Left lung (tissue), 10 donors: Measurements from ENCODE around the gene TRPV4. TPM values are rescaled to one million over a fixed set of nuclear protein-coding genes. Genes with fewer than 3 reads are reported as not detected.

ENCODE experiments used
- ATAC-seq: fragments of 200-7000 bp; cut with Tn5 transposase; one replicate; pipeline ENCODE4 v1.9.1; 2020; ENCODE audit warnings: moderate library complexity
- DNase-seq, 4 donors: peaks; one replicate each; pipeline ENCODE4 v3.0.0-alpha.2; 2013 to 2020
- H3K27ac ChIP-seq, 2 donors: fragments of 200-600 bp; sonication (generic) in 1 of 2; one replicate each; pipeline versions ENCODE4 v1.5.0 to v1.8.0; 2020 to 2021
- H3K27me3 ChIP-seq, 2 donors: fragments of 200-600 bp; sonication (generic) in 1 of 2; one replicate each; pipeline versions ENCODE4 v1.5.0 to v1.8.0; 2020 to 2021
- H3K36me3 ChIP-seq, 2 donors: fragments of 200-600 bp; sonication (generic) in 1 of 2; one replicate each; pipeline versions ENCODE4 v1.5.0 to v1.8.0; 2020 to 2021
- H3K4me1 ChIP-seq, 2 donors: fragments of 200-600 bp; one replicate each; pipeline ENCODE4 v1.8.0; 2021
- H3K4me3 ChIP-seq, 2 donors: fragments of 200-600 bp; sonication (generic) in 1 of 2; one replicate each; pipeline versions ENCODE4 v1.5.0 to v1.8.0; 2020 to 2021; ENCODE audit warnings: mild to moderate bottlenecking in 1 of 2
- H3K9me3 ChIP-seq, 2 donors: fragments of 200-600 bp; sonication (generic) in 1 of 2; one replicate each; pipeline versions ENCODE4 v1.5.0 to v1.8.0; 2020 to 2021
- intact Hi-C, 2 donors: fragments of 100-400 bp; cut with DNase I; formaldehyde crosslinking; loops; one replicate each; pipeline versions ENCODE4 v1.11.2 to v1.14.2; 2022
- polyA plus RNA-seq, 6 donors: library from polyadenylated mRNA; unstranded; fragments of 120-200 nt; gene quantifications; one replicate each; pipeline ENCODE4 v1.2.1, GENCODE V29; 2013; ENCODE audit not compliant: insufficient read length in 6 of 6
- total RNA-seq, 2 donors: library from RNA; stranded (reverse); fragmentation: NEBNext Ultra II Directional; extraction: Animal tissue kit (Norgen Biotek cat#: 25700); gene quantifications; one replicate each; pipeline ENCODE4 v1.2.1, GENCODE V29; 2021
- TF ChIP-seq, protein P1 (sequence below), 2 donors: fragments of 200-600 bp; sonication (generic) in 1 of 2; IDR thresholded peaks; one replicate each; pipeline versions ENCODE4 v1.5.0 to v1.8.0; 2021; ENCODE audit warnings: antibody characterized with exemption in 2 of 2
- donor health status: DM: no; HTN: yes; CAD: no.
- donor health status: DM: no; HTN: no; CAD: no.

TRPV4 gene
- total and polyA plus RNA-seq, 8 donors, result 2.2 to 3.7 (median 3.2) TPM

DNA sequence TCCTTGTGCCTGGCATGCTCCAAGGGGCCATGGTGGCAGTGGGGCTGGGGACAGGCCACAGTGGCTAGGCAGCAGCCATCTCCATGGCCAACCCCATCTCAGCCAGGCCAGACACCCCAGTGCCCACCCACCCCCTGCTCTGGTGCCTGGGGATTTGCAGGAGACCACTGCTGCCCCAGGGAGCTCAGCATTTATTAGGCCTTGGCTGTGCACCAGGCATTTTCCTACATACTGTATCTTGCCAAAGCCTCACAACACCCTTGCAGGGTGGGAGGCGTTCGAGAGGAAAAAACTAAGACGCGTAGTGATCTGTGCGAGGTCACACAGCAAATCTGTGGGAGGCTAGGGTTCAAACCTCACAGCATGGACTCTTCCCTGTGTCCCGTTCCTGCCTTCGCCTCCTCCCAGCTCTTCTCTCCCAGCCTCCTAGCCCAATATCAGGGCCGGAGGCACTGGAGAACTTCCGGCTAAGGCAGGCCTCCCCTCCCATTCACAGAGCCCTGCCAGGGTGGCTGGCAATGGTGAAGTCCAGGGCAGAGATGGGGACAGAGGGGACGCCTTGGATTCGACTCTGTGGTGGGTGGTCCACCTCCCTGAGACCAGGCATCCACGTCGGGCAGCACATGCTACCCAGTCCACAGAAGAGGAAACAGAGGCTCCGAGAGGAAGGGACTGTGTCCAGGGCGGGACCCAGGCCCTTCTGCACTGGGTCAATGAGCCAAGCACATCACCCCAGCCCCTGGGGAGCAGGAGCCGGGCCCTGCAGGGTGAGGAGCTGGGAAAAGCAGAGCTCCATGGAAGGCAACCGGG lies 62.1 kb downstream of the TRPV4 start:
- no peak overlapping the region for H3K4me3 ChIP-seq
- intact Hi-C loops, result loop anchor here (10.0 kb wide), 2 partner anchors 176 to 256 kb away; no protein-coding TSS in a partner anchor
- H3K9me3 ChIP-seq, result no peaks in the 10 kb centered on the region
- no peaks in the 10 kb centered on the region for H3K36me3 ChIP-seq
- H3K27me3 ChIP-seq, result no peaks in the 10 kb centered on the region
- H3K4me1 ChIP-seq, result peaks cover 0 to 9% of the 10 kb centered on the region in 2 donors
- DNase-seq, result no peak
- ATAC-seq, result no peak
- TF ChIP-seq, protein P1, sequence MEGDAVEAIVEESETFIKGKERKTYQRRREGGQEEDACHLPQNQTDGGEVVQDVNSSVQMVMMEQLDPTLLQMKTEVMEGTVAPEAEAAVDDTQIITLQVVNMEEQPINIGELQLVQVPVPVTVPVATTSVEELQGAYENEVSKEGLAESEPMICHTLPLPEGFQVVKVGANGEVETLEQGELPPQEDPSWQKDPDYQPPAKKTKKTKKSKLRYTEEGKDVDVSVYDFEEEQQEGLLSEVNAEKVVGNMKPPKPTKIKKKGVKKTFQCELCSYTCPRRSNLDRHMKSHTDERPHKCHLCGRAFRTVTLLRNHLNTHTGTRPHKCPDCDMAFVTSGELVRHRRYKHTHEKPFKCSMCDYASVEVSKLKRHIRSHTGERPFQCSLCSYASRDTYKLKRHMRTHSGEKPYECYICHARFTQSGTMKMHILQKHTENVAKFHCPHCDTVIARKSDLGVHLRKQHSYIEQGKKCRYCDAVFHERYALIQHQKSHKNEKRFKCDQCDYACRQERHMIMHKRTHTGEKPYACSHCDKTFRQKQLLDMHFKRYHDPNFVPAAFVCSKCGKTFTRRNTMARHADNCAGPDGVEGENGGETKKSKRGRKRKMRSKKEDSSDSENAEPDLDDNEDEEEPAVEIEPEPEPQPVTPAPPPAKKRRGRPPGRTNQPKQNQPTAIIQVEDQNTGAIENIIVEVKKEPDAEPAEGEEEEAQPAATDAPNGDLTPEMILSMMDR (IDR thresholded peaks at IDR 0.05), result no peak
- H3K27ac ChIP-seq, result no peak overlapping the region

- Histone ChIP-seq H3K9me3 (no peaks in the 10 kb centered on the region), H3K4me3 (no peak overlapping the region), H3K4me1 (peaks cover 0 to 9% of the 10 kb centered on the region in 2 donors), H3K27ac (no peak overlapping the region), H3K36me3 (no peaks in the 10 kb centered on the region), H3K27me3 (no peaks in the 10 kb centered on the region)
- DNase-seq, result peak in 1 of 4 donors; percentile 53
- TF ChIP-seq, protein P1 (IDR thresholded peaks at IDR 0.05), result no peak
- ATAC-seq, result no peak
- intact Hi-C loops, result loop anchor here (10.0 kb wide), 2 partner anchors 175 to 255 kb away; no protein-coding TSS in a partner anchor
Observed at GRCh38 chr12:109770104-109770860, 62.9 kb downstream of the TRPV4 start.

GRCh38 chr12:109768901-109769670 lies 64.1 kb downstream of the TRPV4 start:
- Histone ChIP-seq H3K4me1 (peaks cover 0 to 9% of the 10 kb centered on the region in 2 donors), H3K9me3 (no peaks in the 10 kb centered on the region), H3K27me3 (no peaks in the 10 kb centered on the region), H3K4me3 (no peak overlapping the region), H3K27ac (no peak overlapping the region), H3K36me3 (no peaks in the 10 kb centered on the region)
- intact Hi-C loops, result no loop called here
- no peak for DNase-seq
- TF ChIP-seq, protein P1 (IDR thresholded peaks at IDR 0.05), result no peak
- no peak for ATAC-seq

DNA sequence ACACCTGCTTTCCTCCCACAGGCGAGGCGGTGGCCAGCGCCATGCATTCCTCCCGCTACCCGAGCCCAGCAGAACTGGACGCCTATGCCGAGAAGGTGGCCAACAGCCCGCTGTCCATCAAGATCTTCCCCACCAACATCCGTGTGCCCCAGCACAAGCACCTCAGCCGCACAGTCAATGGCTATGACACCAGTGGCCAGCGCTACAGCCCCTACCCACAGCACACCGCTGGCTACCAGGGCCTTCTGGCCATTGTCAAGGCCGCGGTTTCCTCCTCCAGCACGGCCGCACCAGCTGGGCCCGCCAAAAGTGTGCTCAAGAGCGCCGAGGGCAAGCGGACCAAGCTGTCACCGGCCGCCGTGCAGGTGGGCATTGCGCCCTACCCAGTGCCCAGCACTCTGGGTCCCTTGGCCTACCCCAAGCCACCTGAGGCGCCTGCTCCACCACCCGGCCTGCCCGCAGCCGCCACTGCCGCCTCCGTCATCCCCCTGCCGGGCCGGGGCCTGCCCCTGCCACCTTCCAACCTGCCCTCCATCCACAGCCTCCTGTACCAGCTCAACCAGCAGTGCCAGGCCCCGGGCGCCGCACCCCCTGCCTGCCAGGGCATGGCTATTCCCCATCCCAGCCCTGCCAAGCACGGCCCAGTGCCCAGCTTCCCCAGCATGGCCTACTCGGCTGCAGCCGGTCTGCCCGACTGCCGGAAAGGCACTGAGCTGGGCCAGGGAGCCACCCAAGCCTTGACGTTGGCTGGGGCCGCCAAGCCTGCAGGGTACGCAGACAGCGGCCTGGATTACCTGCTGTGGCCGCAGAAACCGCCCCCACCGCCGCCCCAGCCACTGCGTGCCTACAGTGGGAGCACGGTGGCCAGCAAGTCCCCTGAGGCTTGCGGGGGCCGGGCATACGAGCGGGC lies 65.0 kb downstream of the TRPV4 start:
- no peak overlapping the region for H3K4me3 ChIP-seq
- no peak for DNase-seq
- no peak for ATAC-seq
- peaks cover 0 to 5% of the 10 kb centered on the region in 2 donors for H3K4me1 ChIP-seq
- intact Hi-C loops, result no loop called here
- no peak overlapping the region for H3K27ac ChIP-seq
- no peaks in the 10 kb centered on the region for H3K36me3 ChIP-seq
- no peaks in the 10 kb centered on the region for H3K27me3 ChIP-seq
- peaks cover 0 to 7% of the 10 kb centered on the region in 2 donors for H3K9me3 ChIP-seq
- TF ChIP-seq, protein P1 (IDR thresholded peaks at IDR 0.05), result no peak
